BLaER1 (cell line): Measurements from ENCODE around the gene HDAC4.

Experiments used
- H3K27ac ChIP-seq: shearing (Covaris generic); formaldehyde crosslinking; 2 replicates; pipeline ENCODE4 v1.8.1; 2022
- H3K27me3 ChIP-seq: shearing (Covaris generic); formaldehyde crosslinking; 2 replicates; pipeline ENCODE4 v1.8.1; 2022
- H3K36me3 ChIP-seq: shearing (Covaris generic); formaldehyde crosslinking; 2 replicates; pipeline ENCODE4 v1.8.1; 2022
- H3K4me1 ChIP-seq: shearing (Covaris generic); formaldehyde crosslinking; 2 replicates; pipeline ENCODE4 v1.8.1; 2022
- H3K4me2 ChIP-seq: shearing (Covaris generic); formaldehyde crosslinking; 2 replicates; pipeline ENCODE4 v1.8.1; 2022
- H3K4me3 ChIP-seq: shearing (Covaris generic); formaldehyde crosslinking; 2 replicates; pipeline ENCODE4 v1.8.1; 2022
- H3K9ac ChIP-seq: shearing (Covaris generic); formaldehyde crosslinking; 2 replicates; pipeline ENCODE4 v1.8.1; 2022
- H3K9me3 ChIP-seq: shearing (Covaris generic); formaldehyde crosslinking; 2 replicates; pipeline ENCODE4 v1.8.1; 2022
- H4K20me1 ChIP-seq: shearing (Covaris generic); formaldehyde crosslinking; 2 replicates; pipeline ENCODE4 v1.8.1; 2022
- Cebpa-rat ChIP-seq: shearing (Covaris generic); IDR thresholded peaks from 2 replicates; pipeline ENCODE4 v1.8.1; 2022

Gene HDAC4

DNA sequence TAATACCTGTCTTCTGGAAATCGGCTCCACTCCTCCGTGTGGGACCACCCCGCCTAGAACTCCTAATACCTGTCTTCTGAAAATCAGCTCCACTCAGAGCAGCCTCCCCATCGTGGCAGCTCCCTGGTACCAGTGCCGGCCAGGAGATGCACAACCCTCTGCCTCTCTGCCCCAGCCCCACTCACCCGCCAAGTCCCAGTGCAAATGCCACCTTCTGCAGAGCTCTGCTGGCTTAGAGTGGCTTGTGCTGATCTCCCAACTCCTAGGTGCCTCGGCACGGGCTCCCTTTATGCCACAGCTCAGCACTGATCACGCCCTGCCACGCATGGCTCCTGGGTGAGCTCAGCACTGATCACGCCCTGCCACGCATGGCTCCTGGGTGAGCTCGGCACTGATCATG, 258.5 kb downstream of the HDAC4 start:
- Histone ChIP-seq H3K27me3 (no peaks in the 10 kb centered on the region), H3K4me3 (no peak overlapping the region), H3K36me3 (peaks cover 86% of the 10 kb centered on the region), H3K4me1 (peaks cover 32% of the 10 kb centered on the region), H3K4me2 (no peak overlapping the region), H3K27ac (no peak overlapping the region), H4K20me1 (no peaks in the 10 kb centered on the region), H3K9ac (no peak overlapping the region), H3K9me3 (no peaks in the 10 kb centered on the region)
- no peak for TF ChIP-seq Cebpa-rat

DNA sequence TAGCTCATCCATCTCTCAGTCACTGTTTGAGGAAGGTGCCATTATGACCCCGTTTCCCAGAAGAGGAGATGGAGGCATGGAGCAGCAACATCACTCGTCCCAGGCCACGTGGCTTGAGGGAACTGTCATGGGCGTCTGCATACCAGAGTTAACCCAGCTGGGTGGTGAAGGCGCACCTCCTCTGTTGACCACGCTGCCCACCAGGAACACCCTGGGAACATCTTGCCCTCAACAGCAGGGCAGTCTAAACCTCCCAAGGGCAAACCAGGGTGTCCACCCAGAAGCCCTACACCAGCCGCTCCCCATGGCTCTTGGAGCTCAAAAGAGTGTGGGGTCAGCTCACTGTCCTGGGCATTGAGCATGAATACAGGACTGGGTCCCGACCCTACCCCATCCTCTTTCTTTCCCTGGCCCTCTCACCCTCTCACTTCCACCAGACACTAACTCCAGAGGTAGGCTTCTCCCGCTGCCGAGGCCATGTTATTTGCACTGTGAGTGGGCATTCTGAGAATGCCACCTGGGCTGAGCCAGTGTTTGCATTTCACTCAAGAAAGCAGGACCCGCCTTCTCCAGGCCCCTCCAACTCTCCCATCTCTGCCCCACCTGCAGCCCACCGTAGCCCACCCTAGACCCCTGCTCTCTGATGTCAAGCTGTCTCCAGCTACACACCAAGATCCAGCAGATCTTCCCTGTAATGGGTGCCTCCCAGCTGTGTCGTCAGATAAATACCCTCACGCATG, 259.6 kb downstream of the HDAC4 start:
- no peak overlapping the region for H3K9ac ChIP-seq
- H3K36me3 ChIP-seq: peaks cover 91% of the 10 kb centered on the region
- no peak overlapping the region for H3K4me2 ChIP-seq
- no peak overlapping the region for H3K27ac ChIP-seq
- peaks cover 24% of the 10 kb centered on the region for H3K4me1 ChIP-seq
- no peaks in the 10 kb centered on the region for H3K9me3 ChIP-seq
- H3K4me3 ChIP-seq: no peak overlapping the region
- no peak for TF ChIP-seq Cebpa-rat
- H3K27me3 ChIP-seq: no peaks in the 10 kb centered on the region
- no peaks in the 10 kb centered on the region for H4K20me1 ChIP-seq

DNA sequence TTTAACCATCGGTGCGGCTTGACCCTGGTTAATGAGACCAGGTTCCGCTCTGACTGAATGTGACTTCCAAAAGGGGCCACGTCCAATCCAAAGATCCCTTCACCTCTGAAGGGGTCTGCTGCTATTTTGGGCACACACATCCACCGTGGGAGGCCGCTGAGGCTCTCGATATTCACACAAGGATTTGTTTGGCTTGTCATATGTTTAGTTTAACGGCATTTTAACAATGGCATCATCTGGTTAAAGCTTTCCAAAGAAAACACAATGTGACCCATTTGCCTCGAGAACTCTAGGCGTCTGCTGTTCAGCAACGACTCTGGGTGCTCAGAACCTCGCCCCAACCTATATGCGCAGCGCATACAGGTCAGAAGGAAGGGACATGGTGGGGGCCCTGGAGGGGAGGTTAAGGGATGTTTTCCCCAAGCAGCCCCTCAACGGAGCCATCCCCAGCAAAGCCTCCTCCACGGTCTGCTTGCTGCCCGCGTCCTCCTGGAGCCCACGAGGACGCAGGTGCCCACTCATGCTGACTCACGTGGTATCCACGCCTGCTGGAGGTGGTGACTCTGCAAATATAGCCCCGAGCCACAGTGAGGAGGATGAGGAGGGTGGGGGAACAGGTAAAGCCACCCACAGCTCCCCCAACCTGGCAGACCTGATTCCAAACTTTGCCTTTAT, 260.3 kb downstream of the HDAC4 start:
- H3K36me3 ChIP-seq: peaks cover 94% of the 10 kb centered on the region
- H3K27me3 ChIP-seq: no peaks in the 10 kb centered on the region
- H3K9me3 ChIP-seq: no peaks in the 10 kb centered on the region
- no peaks in the 10 kb centered on the region for H4K20me1 ChIP-seq
- no peak overlapping the region for H3K27ac ChIP-seq
- no peak overlapping the region for H3K4me3 ChIP-seq
- H3K9ac ChIP-seq: no peak overlapping the region
- H3K4me1 ChIP-seq: peaks cover 17% of the 10 kb centered on the region
- no peak for TF ChIP-seq Cebpa-rat
- no peak overlapping the region for H3K4me2 ChIP-seq

DNA sequence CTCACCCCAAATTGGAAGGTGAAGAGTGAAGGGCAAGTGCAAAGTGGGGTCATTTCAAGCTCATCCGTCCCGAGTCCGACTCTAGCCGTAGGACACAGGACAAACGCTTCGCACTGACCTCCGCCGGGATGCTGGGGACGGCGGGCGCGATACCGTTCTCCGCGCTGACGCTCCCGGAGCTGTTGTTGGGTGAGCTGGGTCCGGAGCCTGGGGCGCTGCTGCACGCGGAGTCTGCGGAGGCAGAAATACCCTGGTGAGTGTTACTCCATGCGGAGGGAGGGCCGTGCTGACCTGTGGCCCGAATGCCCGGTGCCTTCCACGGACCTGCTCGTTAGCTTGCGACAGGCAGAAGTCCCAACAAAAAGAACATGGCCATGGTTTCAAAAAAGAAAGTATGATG, 261.3 kb downstream of the HDAC4 start:
- TF ChIP-seq Cebpa-rat: no peak
- Histone ChIP-seq H3K4me2 (no peak overlapping the region), H3K4me1 (peaks cover 8% of the 10 kb centered on the region), H3K27ac (no peak overlapping the region), H3K9me3 (no peaks in the 10 kb centered on the region), H3K4me3 (no peak overlapping the region), H3K36me3 (peaks cover 99% of the 10 kb centered on the region), H4K20me1 (no peaks in the 10 kb centered on the region), H3K9ac (no peak overlapping the region), H3K27me3 (no peaks in the 10 kb centered on the region)

DNA sequence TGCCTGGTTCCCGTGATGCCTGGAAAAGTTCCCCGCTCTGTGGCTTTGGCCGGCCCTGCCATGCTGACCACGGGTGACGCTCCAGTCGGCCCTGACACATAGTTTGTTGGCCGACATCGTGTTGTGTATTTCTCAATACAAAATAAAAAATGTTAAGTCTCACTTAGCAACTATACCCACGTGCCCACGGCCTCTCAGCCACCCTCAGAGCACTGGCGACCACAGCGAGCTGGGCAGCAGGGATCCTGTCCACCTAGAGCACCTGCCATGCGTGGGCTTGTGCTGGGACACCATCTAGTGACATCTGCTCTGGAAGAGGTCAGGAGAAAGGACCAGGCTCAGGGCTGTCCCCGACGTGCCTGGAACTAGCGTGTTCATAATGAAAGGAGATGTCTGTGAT, 261.7 kb downstream of the HDAC4 start:
- no peak overlapping the region for H3K4me2 ChIP-seq
- H3K27me3 ChIP-seq: no peaks in the 10 kb centered on the region
- no peaks in the 10 kb centered on the region for H4K20me1 ChIP-seq
- H3K36me3 ChIP-seq: peaks cover 99% of the 10 kb centered on the region
- no peak for TF ChIP-seq Cebpa-rat
- H3K9me3 ChIP-seq: no peaks in the 10 kb centered on the region
- peaks cover 3% of the 10 kb centered on the region for H3K4me1 ChIP-seq
- no peak overlapping the region for H3K27ac ChIP-seq
- H3K9ac ChIP-seq: no peak overlapping the region
- no peak overlapping the region for H3K4me3 ChIP-seq

DNA sequence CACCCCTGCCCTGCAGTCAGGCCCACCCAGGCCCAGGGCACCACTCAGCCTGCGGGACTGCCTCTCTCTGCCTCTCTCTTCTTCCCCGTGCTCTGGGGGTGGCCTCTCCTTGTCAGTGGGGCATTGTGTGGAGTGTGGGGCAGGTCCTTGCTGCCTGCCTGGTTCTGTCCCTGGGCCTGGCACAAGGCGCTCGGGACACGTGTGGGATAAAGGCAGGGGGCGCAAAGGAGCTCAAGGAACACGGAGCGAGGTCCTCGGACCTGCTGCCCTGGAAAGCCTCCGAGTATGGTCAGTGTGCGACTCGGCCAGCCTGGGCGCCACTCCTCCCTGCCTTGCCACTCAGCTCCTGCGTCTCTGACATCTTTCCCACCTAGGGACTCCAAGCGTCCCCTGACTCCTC, 262.2 kb downstream of the HDAC4 start:
- no peaks in the 10 kb centered on the region for H3K27me3 ChIP-seq
- H3K9me3 ChIP-seq: no peaks in the 10 kb centered on the region
- TF ChIP-seq Cebpa-rat: no peak
- no peak overlapping the region for H3K4me3 ChIP-seq
- no peak overlapping the region for H3K4me2 ChIP-seq
- H3K9ac ChIP-seq: no peak overlapping the region
- no peaks in the 10 kb centered on the region for H3K4me1 ChIP-seq
- H4K20me1 ChIP-seq: no peaks in the 10 kb centered on the region
- H3K36me3 ChIP-seq: peaks cover 100% of the 10 kb centered on the region
- H3K27ac ChIP-seq: no peak overlapping the region

DNA sequence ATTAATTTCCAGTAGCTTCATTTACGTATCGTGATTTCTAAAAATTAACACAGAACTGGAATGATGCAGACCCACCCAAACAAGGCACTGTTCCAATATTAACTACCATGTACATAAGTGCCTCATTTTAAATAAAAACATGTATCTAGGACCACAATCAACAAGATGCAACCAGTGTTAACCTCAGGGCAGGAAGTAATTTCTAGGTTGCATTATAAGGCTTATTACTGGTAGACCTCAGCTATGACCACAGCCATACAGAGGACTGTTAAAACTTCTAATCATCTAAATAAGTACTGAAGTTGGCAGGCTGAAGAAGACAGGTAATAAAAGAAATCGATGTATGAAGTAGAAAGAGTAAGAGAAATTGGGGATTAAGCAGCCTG, 262.9 kb downstream of the HDAC4 start:
- no peak overlapping the region for H3K4me3 ChIP-seq
- H3K27me3 ChIP-seq: no peaks in the 10 kb centered on the region
- no peaks in the 10 kb centered on the region for H4K20me1 ChIP-seq
- no peaks in the 10 kb centered on the region for H3K9me3 ChIP-seq
- peaks cover 100% of the 10 kb centered on the region for H3K36me3 ChIP-seq
- H3K4me2 ChIP-seq: no peak overlapping the region
- no peak for TF ChIP-seq Cebpa-rat
- H3K9ac ChIP-seq: no peak overlapping the region
- H3K4me1 ChIP-seq: no peaks in the 10 kb centered on the region
- no peak overlapping the region for H3K27ac ChIP-seq

DNA sequence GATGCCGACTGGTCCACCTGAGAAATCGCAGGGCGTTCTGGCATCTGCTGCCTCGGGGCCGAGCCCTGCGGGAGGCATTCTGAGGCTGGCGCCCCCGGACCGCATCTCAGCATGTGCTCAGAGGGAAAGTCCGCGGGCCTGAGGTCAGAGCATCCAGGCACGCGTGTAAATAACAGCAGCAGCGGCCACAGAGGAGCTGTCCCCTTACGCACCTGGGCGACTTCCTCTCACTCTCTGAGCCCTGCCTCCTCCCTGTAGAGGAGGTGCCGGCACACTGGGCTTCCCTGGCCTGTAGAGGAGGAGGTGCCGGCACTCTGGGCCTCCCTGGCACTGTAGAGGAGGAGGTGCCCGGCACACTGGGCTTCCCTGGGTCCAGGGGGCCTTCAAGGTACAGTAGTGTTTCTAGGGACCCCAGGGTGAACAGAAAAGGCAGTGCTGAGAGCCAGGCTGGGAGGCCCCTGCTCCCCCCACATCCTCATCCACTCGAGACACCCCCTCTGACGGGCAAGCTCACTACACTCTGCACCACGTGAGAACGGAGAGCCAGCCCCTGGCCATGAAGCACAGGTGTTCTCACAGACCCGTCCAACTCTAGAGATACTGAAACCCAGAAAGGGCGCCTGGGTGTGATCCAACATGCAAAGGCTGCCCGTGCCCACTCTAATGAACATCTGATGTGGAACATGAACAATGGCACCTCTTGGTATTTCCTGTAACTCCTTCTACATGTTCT, 263.5 kb downstream of the HDAC4 start:
- no peak for TF ChIP-seq Cebpa-rat
- Histone ChIP-seq H3K27me3 (no peaks in the 10 kb centered on the region), H3K9me3 (no peaks in the 10 kb centered on the region)

DNA sequence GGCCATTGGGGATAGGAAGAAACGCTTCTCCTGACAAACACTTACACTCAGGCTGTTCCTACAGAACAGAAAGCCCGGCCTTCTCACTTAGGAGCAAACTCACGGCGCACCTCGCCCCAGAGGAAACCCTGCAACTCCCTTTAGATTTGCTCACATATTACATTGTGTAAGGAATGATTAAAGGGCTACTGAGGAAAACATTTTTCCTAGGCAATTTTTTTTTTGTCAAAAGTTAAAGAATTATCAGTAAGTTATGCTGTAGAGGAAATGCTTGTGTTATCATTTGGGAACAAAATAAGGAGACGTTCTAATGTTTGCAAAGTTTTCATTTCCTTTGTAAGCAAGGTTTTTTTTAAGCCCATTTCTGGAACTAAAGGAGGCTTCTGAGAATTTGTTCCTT, 264.1 kb downstream of the HDAC4 start:
- Histone ChIP-seq H3K27ac (no peak overlapping the region), H3K9me3 (no peaks in the 10 kb centered on the region), H3K4me2 (no peak overlapping the region), H3K4me1 (no peaks in the 10 kb centered on the region), H4K20me1 (no peaks in the 10 kb centered on the region), H3K27me3 (no peaks in the 10 kb centered on the region), H3K9ac (no peak overlapping the region), H3K36me3 (peaks cover 100% of the 10 kb centered on the region), H3K4me3 (no peak overlapping the region)
- no peak for TF ChIP-seq Cebpa-rat

More for the DNA sequence above, 263.5 kb downstream of the HDAC4 start:
- H3K4me2 ChIP-seq: no peak overlapping the region
- H3K36me3 ChIP-seq: peaks cover 100% of the 10 kb centered on the region
- H4K20me1 ChIP-seq: no peaks in the 10 kb centered on the region
- no peak overlapping the region for H3K4me3 ChIP-seq
- no peaks in the 10 kb centered on the region for H3K4me1 ChIP-seq
- 0 out of 2 replicates have a peak overlapping the region, but pooled peaks have one; percentile 6 for H3K27ac ChIP-seq
- H3K9ac ChIP-seq: no peak overlapping the region

DNA sequence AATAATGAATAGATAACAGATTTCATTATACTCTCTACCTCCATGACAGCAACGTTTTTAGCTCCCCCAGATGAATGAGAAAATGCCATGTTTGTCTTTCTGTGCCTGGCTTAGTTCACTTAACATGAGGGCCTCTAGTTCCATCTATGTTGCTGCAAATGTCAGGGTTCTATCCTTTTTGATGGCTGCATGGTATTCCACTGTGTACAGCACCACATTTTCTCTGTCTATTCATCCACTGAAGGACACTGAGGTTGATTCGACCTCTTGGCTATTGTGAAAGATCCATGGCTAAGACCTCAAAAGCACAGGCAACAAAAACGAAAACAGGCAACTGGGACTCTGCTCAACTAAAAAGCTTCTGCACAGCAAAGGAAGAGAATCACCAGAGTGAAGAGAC, 264.6 kb downstream of the HDAC4 start:
- Histone ChIP-seq H3K4me3 (no peak overlapping the region), H4K20me1 (no peaks in the 10 kb centered on the region), H3K4me1 (no peaks in the 10 kb centered on the region), H3K9me3 (no peaks in the 10 kb centered on the region), H3K4me2 (no peak overlapping the region), H3K27ac (no peak overlapping the region), H3K9ac (no peak overlapping the region), H3K36me3 (peaks cover 100% of the 10 kb centered on the region), H3K27me3 (no peaks in the 10 kb centered on the region)
- no peak for TF ChIP-seq Cebpa-rat
